LNCaP clone FGC (cell line): ENCODE measurements around the gene NDUFA12.

Source experiments
- DNase-seq: peaks from one replicate; pipeline ENCODE4 v3.0.0-alpha.2; 2011; ENCODE audit warnings: low read depth
- H3K4me3 ChIP-seq: 2 replicates; pipeline ENCODE4 v1.5.1; 2011; ENCODE audit warnings: mild to moderate bottlenecking, low read depth, low read length, control low read depth
- CTCF ChIP-seq: IDR thresholded peaks from 2 replicates; pipeline ENCODE4 v1.5.1; 2012; ENCODE audit warnings: mild to moderate bottlenecking; ENCODE audit not compliant: control insufficient read depth, insufficient read depth; ENCODE audit errors: extremely low read depth

Gene NDUFA12

DNA sequence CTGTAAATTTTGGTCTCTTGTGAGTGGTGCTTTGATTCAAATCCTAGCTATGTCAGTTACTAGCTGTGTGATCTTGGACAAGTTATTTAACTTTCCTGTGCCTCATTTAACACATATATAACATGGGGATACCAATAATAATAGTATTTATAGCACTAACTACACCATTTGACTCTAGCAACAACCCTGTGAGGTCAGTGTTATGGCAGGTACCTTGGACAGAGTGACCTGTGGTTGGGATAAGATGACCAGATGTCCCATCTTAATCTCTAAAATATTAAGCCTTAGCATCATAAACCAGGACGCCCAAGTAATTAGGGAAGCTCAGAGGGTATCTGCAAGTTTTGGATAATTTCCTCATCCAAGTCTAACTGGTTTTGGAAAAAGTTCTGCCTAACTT lies 73.7 kb downstream of the NDUFA12 start:
- no peak for TF ChIP-seq CTCF
- H3K4me3 ChIP-seq: no peak overlapping the region
- DNase-seq: no peak

DNA sequence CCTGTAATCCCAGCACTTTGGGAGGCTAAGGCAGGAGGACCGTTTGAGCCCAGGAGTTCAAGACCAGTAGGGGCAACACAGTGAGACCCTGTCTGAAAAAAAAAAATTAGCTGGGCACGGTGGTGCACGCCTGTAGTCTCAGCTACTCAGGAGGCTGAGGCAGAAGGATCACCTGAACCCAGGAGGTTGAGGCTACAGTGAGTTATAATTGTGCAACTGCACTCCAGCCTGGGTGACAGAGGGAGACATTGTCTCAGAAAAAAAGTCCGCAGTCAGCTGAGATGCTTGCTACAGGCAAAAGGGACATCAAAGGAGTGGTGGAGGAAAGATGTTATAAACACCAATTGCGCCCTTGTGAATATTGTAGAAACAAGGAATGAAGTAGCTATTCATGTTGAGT lies 77.8 kb downstream of the NDUFA12 start:
- TF ChIP-seq CTCF: no peak
- no peak overlapping the region for H3K4me3 ChIP-seq
- no peak for DNase-seq

- TF ChIP-seq CTCF: no peak
- DNase-seq: no peak
- H3K4me3 ChIP-seq: no peak overlapping the region
Observed at GRCh38 chr12:94925206-94925605, 78.3 kb downstream of the NDUFA12 start.

DNA sequence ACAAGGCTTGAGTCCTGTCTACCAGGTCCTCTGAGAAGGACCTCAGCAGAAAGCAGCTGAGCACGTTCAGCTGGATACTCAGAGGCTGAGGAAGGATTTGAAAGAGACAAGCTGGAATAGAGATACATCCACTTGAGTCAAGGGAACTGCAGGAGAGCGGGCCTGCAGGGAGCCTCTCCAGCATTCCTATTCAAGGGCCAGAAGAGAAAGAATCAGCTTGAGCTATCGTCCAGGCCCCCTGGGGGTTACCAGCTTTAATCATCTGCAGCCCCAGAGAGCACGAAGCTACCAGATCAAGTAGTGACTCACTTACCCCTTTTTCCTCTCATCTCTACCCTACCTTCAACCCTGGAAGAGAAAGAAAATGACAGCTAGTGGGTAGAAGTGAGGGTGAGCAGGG lies 80.9 kb downstream of the NDUFA12 start:
- H3K4me3 ChIP-seq: no peak overlapping the region
- no peak for TF ChIP-seq CTCF
- DNase-seq: no peak
